Dermis blood vessel endothelial cell (primary cell): ENCODE measurements around the gene IL1B. TPM values are rescaled to one million over a fixed set of nuclear protein-coding genes. Genes with fewer than 3 reads are reported as not detected.
"Not testable (repeated sequence)": the region's sequence is repeated elsewhere in the genome, so short reads cannot be mapped to it uniquely, and the experiment has no call there.

ENCODE experiments used
- DNase-seq: peaks from one replicate; pipeline ENCODE4 v3.0.0; 2010
- total RNA-seq: library from RNA; depleted of rRNA; stranded (reverse); fragments of >200 nt; gene quantifications from 2 replicates; pipeline ENCODE4 v1.2.3, GENCODE V29; 2014

The IL1B gene
- total RNA-seq, 1 donor from 2014 or later: 0.17 TPM

GRCh38 chr2:112849956-112850355 is 13.4 kb upstream of the IL1B start:
- DNase-seq: no peak

GRCh38 chr2:112848833-112849232 is 12.3 kb upstream of the IL1B start:
- DNase-seq: no peak

GRCh38 chr2:112846031-112846430 is 9.5 kb upstream of the IL1B start:
- DNase-seq: no peak

GRCh38 chr2:112843836-112844235 is 7.3 kb upstream of the IL1B start:
- no peak for DNase-seq

- DNase-seq: no peak
Observed at GRCh38 chr2:112843288-112843687, 6.7 kb upstream of the IL1B start.

GRCh38 chr2:112841295-112842044 is 4.9 kb upstream of the IL1B start:
- no peak for DNase-seq

GRCh38 chr2:112840068-112840445 is 3.5 kb upstream of the IL1B start:
- DNase-seq: no peak

GRCh38 chr2:112839407-112840067 is 3.0 kb upstream of the IL1B start:
- no peak for DNase-seq

GRCh38 chr2:112836163-112836560 is 417 bp downstream of the IL1B start:
- DNase-seq: no peak

- no peak for DNase-seq
Observed at GRCh38 chr2:112835536-112836162, 930 bp downstream of the IL1B start.

- DNase-seq: no peak
Observed at GRCh38 chr2:112835061-112835501, 1.5 kb downstream of the IL1B start.

GRCh38 chr2:112834396-112835037 is 2.1 kb downstream of the IL1B start:
- peak; percentile 50 for DNase-seq

- no peak for DNase-seq
Observed at GRCh38 chr2:112833976-112834375, 2.6 kb downstream of the IL1B start.

GRCh38 chr2:112833639-112833931 is 3.0 kb downstream of the IL1B start:
- DNase-seq: not testable (repeated sequence)

- DNase-seq: no peak
Observed at GRCh38 chr2:112832841-112833638, 3.5 kb downstream of the IL1B start.

- peak; percentile 63 for DNase-seq
Observed at GRCh38 chr2:112831946-112832840, 4.4 kb downstream of the IL1B start.

GRCh38 chr2:112831513-112831845 is 5.1 kb downstream of the IL1B start:
- DNase-seq: peak; percentile 70

GRCh38 chr2:112830682-112831512 is 5.7 kb downstream of the IL1B start:
- DNase-seq: no peak

- no peak for DNase-seq
Observed at GRCh38 chr2:112829961-112830681, 6.5 kb downstream of the IL1B start.
